ENCODE results near the gene TNIK.

GRCh38 chr3:171508206-171508605 lies 48.0 kb upstream of the TNIK start:
- TF ChIP-seq, protein P1, sequence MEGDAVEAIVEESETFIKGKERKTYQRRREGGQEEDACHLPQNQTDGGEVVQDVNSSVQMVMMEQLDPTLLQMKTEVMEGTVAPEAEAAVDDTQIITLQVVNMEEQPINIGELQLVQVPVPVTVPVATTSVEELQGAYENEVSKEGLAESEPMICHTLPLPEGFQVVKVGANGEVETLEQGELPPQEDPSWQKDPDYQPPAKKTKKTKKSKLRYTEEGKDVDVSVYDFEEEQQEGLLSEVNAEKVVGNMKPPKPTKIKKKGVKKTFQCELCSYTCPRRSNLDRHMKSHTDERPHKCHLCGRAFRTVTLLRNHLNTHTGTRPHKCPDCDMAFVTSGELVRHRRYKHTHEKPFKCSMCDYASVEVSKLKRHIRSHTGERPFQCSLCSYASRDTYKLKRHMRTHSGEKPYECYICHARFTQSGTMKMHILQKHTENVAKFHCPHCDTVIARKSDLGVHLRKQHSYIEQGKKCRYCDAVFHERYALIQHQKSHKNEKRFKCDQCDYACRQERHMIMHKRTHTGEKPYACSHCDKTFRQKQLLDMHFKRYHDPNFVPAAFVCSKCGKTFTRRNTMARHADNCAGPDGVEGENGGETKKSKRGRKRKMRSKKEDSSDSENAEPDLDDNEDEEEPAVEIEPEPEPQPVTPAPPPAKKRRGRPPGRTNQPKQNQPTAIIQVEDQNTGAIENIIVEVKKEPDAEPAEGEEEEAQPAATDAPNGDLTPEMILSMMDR (IDR thresholded peaks at IDR 0.05 in 8 of 11, conservative IDR thresholded peaks at IDR 0.05 in 3 of 11): no peak
- TF ChIP-seq POLR2AphosphoS5 (IDR thresholded peaks at IDR 0.05): no peak
